GM19324 (cell line): Measurements from ENCODE around the gene HDAC5.
"Not testable (repeated sequence)": the region's sequence is repeated elsewhere in the genome, so short reads cannot be mapped to it uniquely, and the experiment has no call there.

Source experiments
- ATAC-seq: cut with Tn5 transposase; IDR thresholded peaks from one replicate; pipeline ENCODE4 v1.9.1; 2021; ENCODE audit warnings: mild to moderate bottlenecking, moderate library complexity; ENCODE audit not compliant: unreplicated experiment, low FRiP score

HDAC5 gene

DNA sequence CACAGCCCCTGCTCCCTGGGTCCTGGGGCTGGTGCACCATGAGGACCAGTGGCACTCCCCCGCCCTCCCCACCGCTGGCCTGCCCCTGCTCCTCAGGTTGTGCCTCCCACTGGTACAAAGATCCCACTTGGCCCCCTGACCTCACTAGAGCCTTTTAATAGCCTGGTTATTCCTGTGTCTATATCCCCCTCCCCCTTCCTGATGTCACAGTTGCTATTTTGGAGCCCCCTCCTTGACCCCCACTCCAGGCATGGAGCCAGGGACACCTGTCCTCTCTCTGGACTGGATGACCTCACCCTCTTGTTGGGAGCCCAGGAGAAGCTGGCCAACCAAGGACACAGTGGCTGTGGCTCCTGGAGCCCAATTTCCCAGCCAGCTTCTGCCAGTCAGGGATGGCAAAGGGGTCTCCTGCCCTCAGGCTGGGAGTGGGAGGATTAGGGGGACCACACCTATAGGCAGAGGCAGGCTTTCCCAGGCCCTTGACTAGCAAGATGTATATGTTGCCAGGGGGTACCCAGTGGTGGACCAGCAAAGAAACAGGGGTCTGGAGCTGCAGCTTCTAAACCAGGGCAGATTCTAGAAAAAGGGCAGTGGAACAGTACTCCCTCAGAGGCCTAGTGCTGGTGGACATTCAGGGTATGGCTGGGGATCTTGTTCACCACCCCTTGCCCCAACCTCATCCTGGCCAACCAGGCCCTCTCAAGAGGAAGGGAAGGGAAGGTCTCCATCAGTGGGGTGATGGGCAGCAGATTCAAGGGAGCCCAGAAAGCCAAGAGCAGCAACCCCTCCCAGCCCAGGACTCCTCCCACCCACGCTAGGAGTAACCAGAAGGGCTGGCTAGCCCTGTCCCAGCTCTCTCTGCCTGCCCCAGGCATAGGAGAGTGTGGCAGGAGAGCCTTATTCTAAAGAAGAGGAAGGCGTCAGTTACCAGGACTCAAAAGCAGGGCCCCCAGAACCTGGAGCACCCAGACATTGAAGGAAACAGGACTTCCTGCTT, 10.9 kb downstream of the HDAC5 start:
- no peak for ATAC-seq

DNA sequence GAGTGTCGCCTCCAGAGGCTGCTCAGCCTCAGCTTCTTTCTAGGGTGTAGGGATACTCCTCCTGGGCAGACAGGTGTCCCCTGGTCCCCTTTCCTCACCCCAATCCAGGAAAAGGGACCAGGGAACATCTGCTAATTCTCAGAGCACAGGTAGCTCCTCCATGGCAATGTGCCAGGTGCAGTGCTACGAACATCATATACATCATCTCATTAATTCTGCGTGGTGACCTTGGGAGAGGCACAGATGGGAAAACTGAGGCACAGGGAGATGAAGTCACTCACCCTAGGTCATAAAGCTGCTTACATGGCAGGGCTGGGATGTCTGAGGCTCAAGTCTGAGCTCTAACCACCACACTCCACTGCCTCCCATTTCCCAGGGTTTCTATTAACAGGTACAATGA, 11.7 kb downstream of the HDAC5 start:
- no peak for ATAC-seq

DNA sequence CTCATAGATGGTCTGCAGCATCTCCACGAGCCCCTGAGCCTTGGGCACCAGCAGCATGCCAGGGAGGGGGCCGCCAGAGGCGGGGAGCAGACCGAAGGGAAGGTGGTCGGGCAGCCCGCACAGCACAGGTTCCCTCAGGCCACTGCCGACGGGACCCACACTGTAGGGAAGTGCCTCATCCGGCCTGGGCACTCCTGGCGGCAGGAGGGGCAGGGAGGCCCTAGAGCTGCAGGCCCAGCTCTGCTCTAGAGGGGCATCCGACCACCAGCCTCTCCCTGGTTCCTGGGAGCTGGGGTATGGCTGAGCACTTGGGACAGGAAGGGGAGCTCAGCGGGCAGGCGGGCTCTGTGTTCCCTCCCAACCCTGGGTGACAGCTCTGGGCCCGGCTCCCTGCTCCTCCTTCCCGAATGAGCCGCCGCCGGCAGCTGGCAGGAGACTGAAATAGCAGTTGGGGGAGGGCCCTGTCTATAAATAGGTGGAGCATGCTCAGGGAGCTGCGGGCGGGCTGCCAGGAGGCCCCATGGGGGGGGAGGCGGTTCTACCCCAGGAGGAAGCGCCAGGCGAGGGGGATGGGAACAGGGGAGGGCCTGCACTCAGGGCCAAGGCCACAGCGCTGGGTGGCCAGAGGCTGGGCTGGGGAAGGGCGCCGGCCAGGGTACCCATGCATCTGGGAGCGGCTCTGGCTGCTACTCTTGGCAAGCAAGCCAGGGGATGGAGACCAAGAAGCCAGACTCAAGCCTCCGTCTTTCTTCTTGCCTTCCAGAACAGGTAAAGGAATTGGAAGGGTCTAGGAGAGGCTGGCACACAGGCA, 12.4 kb downstream of the HDAC5 start:
- no peak for ATAC-seq

DNA sequence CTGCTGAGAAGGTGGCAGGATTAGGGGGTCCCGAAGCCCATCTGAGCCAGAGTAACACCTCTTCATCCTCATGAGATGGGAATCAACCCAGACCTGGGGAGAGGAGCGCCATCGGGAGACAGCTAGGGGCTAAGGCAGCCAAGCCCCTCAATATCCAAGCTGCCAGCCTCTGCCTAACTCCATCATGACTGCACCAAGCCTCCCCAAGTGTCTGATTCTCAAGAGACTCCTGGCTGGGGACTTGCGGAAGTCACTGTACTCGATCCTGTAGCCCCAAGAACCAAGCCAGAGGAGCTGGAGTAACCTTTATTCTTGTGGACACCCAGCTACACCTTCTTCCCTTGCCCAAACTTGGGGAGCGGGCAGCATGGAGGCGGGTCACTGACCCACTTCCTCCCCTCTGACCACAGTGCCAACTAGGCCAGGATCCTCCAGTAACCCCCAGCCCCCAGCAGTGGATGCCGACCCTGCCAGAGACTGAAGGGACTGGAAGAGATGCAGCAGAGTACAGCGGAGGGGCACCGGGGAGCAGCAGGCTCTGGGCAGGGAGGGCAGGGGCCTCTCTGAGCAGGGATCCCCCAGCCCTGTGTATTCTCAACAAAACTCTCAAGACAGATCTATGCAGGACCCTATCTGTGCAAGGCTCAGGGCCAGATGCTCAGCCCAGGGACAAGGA, 13.3 kb downstream of the HDAC5 start:
- ATAC-seq, result no peak

DNA sequence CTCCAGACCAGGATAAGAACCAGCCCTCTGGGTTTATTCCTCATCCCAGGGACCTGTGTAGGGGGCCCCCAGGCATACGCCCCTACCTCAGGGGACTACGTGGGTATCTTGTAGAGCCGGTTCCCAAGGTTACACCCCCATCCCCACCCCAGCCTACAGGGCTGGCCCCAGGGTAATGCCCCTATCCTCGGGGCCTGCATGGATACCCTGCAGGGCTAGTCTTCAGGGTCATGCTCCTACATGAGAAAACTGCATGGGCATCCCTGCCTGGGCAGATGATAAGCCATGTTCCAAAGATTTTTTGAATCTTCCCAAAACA, 14.2 kb downstream of the HDAC5 start:
- ATAC-seq, result no peak

DNA sequence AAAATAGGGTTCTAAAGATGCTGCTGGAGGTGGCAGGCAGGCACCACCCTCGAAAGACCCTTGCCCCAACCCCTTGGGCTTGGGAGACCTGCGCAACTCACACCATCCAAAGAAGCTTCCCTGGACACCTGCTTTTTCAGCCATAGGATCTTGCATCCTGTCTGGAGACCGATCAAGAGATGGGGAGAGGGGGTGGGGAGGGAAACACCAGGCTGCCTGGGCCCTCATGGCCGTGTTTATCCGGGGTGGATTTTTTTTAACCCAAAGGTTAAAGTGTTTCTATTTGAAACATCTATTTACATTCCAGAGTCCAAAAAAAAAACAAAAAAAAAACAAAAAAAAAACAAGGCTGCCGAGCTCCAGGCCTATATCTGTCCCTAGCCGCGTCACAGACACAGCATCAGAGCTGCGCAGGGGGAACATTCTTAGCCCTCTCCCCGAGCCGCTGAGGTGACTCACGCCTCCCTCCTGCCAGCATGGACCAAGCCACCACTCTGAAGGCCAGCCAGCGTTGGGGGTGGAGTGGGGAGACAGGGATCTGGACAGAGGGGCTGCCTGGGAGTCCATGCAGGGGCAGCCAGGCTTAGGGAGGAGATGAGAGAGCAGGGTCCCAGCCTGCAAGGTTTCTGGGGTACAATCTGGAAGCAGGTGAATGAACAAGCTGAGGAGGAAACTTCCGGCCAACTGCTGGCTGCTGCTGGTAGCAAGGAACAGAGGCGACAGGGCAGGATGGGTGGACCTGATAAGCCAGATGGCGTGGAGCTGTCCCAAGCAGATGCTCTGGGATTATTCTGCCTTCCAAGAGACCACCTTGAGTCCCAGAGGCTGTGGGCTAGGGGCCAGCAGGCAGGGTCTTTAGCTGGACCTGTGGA, 14.8 kb downstream of the HDAC5 start:
- ATAC-seq, result no peak

DNA sequence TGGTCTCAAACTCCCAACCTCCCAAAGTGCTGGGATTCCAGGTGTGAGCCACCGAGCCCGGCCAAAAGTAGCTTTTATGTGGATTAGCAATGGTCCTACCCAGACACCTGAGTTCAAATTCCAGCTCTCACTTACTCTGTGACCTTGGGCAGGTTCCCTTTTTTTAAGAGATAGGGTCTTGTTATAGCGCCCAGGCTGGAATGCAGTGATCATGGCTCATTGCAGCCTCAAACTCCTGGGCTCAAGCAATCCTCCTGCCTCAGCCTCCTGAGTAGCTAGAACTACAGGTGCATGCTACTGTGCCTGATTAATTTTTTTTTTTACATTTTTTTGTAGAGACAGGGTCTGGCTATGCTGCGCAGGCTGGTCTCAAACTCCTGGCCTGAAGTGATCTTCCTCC, 16.6 kb downstream of the HDAC5 start:
- ATAC-seq, result no peak

DNA sequence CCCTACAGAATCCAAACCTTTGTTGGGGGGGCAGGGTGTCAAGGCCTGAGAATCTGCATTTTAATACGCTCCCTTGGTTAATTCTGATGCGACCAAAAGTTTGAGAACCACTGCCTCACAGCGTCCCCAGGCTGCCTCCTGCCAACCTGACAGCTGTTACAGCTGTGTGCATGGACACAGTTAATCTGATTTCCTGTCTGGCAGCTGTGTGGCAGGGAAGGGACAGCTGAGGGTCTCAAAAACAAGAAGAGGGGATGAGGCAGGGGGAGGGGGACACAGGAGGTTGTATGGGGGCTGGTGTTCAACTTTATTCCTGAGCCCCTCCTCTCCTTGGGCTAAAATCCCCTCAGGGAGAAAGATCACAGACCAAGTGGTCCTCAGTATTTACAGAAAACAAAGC, 17.5 kb downstream of the HDAC5 start:
- ATAC-seq, result no peak

DNA sequence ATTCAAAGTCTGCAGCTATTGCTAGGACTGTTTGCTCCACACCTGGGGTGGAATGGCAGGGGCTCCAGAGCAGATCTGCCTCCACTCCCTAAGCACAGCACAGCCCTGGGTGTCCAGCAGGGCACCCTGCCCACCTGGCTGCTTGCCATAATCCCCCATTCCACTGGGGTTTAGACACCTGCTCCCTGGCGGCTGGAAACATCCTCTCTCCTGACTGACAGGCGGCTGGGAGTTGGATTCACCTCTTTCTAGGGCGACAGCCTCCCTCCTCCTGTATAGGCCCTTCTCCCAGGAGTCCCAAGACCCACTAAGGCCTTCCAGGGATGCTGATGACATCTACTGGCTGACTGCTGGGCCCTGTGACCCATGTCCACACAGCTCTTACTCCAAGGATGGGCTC, 18.0 kb downstream of the HDAC5 start:
- ATAC-seq, result no peak

DNA sequence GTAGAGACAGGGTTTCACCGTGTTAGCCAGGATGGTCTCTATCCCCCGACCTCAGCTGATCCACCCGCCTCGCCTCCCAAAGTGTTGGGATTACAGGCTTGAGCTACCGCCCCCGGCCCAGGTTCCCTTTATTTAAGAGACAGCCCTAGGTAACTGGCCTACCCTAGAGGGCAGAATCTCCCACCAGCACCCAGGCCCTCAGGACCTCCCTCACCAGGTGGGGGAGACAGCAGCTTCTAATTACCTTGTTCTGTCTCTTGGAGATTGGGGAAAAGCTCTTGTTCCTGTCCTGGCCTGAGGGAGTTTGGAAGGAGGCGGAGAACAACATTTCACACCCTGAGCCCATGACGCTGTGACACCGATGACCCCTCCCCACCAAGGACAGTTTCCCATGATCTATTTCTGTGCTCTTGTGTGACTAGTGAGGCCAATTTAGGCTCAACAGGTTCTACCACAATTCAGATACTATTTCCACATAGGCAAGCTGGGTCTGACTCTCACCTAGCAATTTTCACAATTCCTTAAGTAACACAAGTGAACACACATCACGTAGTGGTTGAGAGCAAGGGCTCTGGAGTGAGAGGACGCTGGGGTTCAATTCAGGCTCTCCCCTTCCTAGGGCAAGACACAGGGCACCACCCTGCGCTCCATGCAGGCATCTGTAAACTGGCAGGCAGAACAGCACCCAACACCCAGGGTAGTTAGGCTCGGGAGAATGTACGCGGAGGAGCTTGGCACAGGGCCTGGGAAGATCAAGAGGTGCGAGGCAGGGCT, 20.4 kb downstream of the HDAC5 start:
- no peak for ATAC-seq

DNA sequence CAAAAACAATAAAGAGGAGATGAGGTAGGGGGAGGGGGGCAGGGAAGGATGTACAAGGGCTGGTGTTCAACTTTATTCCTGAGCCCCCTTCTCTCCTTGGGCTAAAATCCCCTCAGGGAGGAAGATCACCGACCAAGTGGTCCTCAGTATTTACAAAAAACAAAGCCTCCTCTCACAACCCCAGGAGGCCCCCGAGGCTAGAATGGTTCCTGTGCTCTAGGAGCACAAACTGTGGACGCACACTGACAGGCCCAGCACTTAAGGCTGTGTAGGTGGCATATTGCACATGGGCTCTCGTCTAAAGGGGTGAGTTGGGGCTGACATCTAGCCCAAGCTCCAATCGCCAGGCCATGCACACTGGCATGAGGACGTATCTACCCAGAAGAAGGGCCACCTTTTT, 21.6 kb downstream of the HDAC5 start:
- not testable (repeated sequence) for ATAC-seq

DNA sequence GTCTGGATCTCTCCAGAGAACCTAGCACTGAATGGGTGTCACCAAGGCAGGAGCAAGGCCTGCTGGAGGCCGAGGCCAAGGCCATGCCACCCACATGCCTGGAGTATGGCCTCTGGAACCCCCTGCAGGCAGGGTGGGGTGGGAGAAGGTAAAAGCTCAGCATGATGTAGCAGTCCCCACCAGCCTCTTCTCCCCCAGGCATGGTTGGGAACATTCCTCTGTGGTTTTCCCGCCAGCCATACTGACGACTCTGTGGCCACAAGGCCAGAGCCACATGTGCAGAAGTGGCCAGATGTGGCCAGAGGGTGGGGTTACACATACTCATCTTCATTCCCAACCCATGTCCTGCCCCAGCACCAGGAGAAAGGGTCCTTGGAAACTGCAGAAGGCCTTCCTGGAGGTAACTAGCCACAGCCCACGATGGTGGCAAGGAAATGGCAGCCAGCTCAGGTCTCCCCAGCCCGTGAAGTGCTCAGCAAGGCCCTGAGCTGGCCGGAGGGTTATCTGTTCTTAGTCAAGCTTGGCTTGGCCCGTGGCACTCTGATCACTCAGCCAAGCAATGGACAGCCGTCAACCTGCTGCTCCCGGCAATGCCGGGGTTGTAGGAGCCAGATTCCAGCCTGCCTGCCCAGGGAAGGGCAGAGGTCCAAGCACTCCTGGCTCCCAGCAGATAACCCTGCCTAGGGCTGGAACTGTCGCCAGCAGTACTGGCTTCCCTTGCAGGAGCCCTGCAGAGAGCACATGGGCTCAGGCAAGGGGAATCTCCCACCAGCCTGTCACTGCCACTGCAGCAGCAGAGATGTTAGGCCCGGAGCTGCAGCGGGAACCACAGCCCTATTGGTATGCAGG, 26.1 kb downstream of the HDAC5 start:
- ATAC-seq, result no peak

DNA sequence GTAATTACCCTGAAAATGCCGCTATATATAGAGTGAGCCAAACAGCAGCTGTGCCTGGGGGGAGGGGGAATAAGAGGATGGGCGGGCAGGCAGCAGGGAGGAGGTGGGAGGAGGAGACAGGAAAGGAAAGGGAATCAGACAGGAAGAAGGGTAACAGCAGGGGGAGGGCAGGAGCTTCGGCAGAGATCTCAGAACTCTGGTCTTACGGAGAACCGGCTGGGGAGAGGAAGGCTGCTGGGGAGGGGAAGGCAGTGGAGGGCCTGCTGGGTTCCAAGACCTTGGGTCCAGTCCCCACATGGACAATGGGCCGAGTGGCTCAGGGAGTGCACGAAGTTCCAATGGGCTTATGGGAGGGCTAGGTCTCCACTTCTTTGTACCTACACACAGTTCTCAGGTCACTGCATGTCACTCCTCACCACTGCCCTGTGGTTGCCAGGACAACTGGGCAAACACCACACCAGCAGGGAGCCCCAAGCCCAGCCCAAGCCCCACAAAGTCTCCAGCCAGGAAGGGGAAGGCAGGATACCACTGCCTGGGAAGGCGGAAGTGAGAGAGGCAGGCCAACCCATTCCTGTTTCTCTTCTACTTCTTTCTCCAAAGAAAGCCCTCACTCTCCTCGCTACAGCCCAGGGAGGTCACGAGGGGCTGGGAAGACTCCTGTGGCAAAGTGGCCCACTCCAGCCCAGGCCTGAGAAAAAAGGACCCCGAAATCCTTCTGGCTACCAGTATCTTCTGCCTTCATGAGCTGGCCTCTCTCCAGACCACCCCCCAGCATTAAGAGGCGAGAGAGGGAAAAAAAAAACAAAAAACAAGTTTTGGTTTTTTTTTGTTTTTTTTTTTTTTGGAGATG, 27.6 kb downstream of the HDAC5 start:
- no peak for ATAC-seq

DNA sequence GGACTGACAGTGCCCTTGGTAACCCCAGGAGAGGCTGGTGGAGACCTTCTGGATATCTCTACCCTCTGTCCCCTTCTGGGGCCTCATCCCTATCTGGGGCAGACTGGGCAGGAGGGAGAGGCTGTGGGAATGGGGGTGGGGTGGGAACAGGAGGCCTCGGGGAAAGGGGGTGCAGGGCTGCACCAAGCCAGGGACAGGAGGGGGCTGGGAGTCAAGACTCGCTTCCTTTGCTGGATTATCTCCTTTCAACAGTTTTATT, 28.1 kb downstream of the HDAC5 start:
- no peak for ATAC-seq

DNA sequence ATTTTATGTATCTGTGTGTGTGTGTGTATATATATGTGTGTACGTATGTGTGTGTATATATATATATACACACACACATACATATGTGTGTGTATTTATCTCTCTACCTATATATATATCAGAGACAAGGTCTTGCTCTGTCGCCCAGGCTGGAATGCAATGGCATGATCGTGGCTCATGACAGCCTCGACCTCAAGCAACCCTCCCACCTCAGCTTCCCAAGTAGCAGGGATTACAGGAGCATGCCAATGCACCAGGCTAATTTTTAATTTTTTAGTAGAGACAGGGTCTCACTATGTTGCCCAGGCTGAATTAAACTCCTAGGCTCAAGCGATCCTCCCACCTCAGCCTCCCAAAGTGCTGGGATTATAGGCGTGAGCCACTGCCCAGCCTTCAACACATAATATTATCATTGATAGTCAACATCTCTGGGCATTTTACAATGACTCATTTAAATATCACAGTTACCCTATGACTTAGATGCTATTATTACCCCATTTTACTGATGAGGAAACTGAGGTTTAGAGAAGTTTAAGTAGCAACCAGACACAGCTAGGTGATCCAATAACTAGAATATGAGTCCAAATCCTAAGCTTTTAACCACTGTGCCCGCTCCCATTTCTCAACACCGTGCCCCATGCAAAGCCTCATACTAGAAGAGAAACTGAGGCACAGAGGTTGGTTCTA, 28.6 kb downstream of the HDAC5 start:
- ATAC-seq, result no peak

DNA sequence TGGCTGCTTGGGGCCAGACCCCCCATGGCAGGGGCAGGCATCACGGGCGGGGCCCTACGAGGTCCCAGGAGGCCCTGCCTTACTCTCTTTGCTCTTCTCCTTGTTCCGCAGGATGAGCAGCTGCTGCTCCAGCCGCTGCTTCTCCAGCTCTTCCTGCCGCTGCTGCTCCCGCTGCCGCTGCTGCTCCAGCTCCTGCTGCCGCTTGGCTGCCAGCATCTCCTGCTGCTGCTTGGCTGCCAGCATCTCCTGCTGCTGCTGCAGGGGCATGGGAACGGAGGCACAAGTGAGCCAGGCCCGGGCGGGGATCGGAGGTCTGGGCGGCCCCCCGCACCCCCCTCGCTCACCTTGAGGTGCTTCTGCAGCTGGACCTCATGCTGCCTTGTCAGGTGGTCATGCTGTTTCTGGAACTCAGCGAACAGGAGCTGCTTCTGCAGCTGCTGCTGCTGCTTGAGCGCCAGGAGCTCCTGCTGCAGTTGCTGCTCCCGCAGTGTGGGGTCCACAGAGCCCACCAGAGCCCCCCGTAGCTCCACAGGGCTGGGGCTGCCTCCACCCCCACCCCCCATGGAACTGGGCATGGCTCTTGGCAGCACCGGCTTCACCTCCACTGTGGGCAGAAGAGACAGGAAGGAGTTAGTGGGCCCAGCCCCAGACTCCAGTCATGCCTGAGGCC, 30.1 kb downstream of the HDAC5 start:
- ATAC-seq, result no peak

DNA sequence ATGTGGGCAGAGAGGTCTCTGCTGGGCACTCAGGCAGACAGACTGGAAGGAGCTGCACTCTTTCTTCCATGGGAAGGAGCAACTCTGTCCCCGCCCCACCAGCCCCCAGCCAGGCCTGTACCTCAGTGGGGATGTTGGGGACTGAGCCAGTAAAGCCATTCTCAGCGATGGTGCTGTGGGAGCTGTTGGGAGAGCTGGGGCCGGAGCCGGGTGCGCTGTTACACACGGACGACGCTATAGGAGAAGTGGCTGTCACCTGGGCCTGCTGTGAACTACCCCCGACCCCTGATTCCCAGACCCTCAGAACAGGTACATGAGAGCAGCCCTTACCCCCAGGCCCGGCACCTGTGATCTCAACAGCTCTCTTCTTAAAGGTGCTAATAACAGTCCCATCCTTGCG, 31.4 kb downstream of the HDAC5 start:
- ATAC-seq, result no peak
